HG02678 (cell line): Measurements from ENCODE around the gene PRKCQ.
"Not testable (repeated sequence)": the region's sequence is repeated elsewhere in the genome, so short reads cannot be mapped to it uniquely, and the experiment has no call there.

Source experiments
- ATAC-seq: cut with Tn5 transposase; IDR thresholded peaks from one replicate; pipeline ENCODE4 v1.9.1; 2021; ENCODE audit warnings: mild to moderate bottlenecking, moderate library complexity; ENCODE audit not compliant: unreplicated experiment

The PRKCQ gene

GRCh38 chr10:6597478-6597877 is 17.4 kb upstream of the PRKCQ start:
- no peak for ATAC-seq

- ATAC-seq = no peak
Observed at GRCh38 chr10:6595499-6595898, 15.4 kb upstream of the PRKCQ start.

GRCh38 chr10:6593241-6593671 is 13.2 kb upstream of the PRKCQ start:
- ATAC-seq = no peak

- ATAC-seq = no peak
Observed at GRCh38 chr10:6592080-6592479, 12.0 kb upstream of the PRKCQ start.

GRCh38 chr10:6591668-6592067 is 11.6 kb upstream of the PRKCQ start:
- ATAC-seq = no peak

GRCh38 chr10:6590100-6590499 is 10.0 kb upstream of the PRKCQ start:
- ATAC-seq = no peak

- ATAC-seq = no peak
Observed at GRCh38 chr10:6589287-6590094, 9.4 kb upstream of the PRKCQ start.

- ATAC-seq = no peak
Observed at GRCh38 chr10:6588845-6589244, 8.8 kb upstream of the PRKCQ start.

- ATAC-seq = no peak
Observed at GRCh38 chr10:6588082-6588481, 8.0 kb upstream of the PRKCQ start.

- ATAC-seq = no peak
Observed at GRCh38 chr10:6586501-6586900, 6.4 kb upstream of the PRKCQ start.

- ATAC-seq = no peak
Observed at GRCh38 chr10:6583447-6583846, 3.4 kb upstream of the PRKCQ start.

GRCh38 chr10:6582913-6583312 is 2.8 kb upstream of the PRKCQ start:
- not testable (repeated sequence) for ATAC-seq

GRCh38 chr10:6582298-6582697 is 2.2 kb upstream of the PRKCQ start:
- ATAC-seq = no peak

- no peak for ATAC-seq
Observed at GRCh38 chr10:6581778-6582228, 1.7 kb upstream of the PRKCQ start.

- not testable (repeated sequence) for ATAC-seq
Observed at GRCh38 chr10:6581223-6581622, 1.1 kb upstream of the PRKCQ start.

- ATAC-seq = peak; percentile 96
Observed at GRCh38 chr10:6580279-6581029, 378 bp upstream of the PRKCQ start.

GRCh38 chr10:6579183-6579903 is 733 bp downstream of the PRKCQ start:
- ATAC-seq = no peak

- no peak for ATAC-seq
Observed at GRCh38 chr10:6578795-6579182, 1.3 kb downstream of the PRKCQ start.

GRCh38 chr10:6578251-6578771 is 1.8 kb downstream of the PRKCQ start:
- no peak for ATAC-seq

- no peak for ATAC-seq
Observed at GRCh38 chr10:6576326-6576725, 3.8 kb downstream of the PRKCQ start.

- no peak for ATAC-seq
Observed at GRCh38 chr10:6574664-6575176, 5.4 kb downstream of the PRKCQ start.
